AG04450 (cell line): ENCODE results near the gene ADAMTS5. TPM values are rescaled to one million over a fixed set of nuclear protein-coding genes. Genes with fewer than 3 reads are reported as not detected.

Experiments
- CTCF ChIA-PET: fragments of 300-600, 350-600 bp; formaldehyde crosslinking; extraction: SDS; loops from one replicate; lab custom pipeline; 2022; ENCODE audit warnings: antibody characterized with exemption, inconsistent platforms; lab: Charles Lee
- POLR2A ChIA-PET: fragments of 350-600 bp; formaldehyde crosslinking; extraction: SDS; loops from one replicate; lab custom pipeline; 2021; ENCODE audit warnings: antibody characterized with exemption, inconsistent platforms; lab: Yijun Ruan, JAX
- DNase-seq: peaks from one replicate; pipeline ENCODE4 v3.0.0-alpha.2; 2011; ENCODE audit warnings: low read depth, low spot score
- H3K27ac ChIP-seq: one replicate; pipeline ENCODE4 v1.5.1; 2012; ENCODE audit warnings: low read depth, low read length, control low read depth
- H3K27me3 ChIP-seq: one replicate; pipeline ENCODE4 v1.6.0; 2012; ENCODE audit warnings: low read length; ENCODE audit not compliant: control insufficient read depth, insufficient read depth
- H3K4me3 ChIP-seq: 2 replicates; pipeline ENCODE4 v1.5.1; 2011; ENCODE audit warnings: mild to moderate bottlenecking, low read depth, low read length, control low read depth
- H3K9me3 ChIP-seq: 2 replicates; pipeline ENCODE4 v1.5.1; 2012; ENCODE audit warnings: low read length; ENCODE audit not compliant: control insufficient read depth, insufficient read depth
- CTCF ChIP-seq: IDR thresholded peaks from 2 replicates; pipeline ENCODE4 v1.5.1; 2011; ENCODE audit warnings: low read depth, low read length, control low read depth, inconsistent platforms
- polyA plus RNA-seq: library from polyadenylated mRNA; depleted of rRNA; stranded (reverse); fragments of >200 nt; gene quantifications from 2 replicates; pipeline ENCODE4 v1.2.3, GENCODE V29; 2011

The ADAMTS5 gene
- polyA plus RNA-seq, 1 experiment = 4.1 TPM

- CTCF ChIA-PET = interaction anchor here (0.6 to 2.0 kb wide), 6 partner anchors 13 to 603 kb away, joined by 3 to 7 read pairs (median 4); no protein-coding TSS in a partner anchor
- POLR2A ChIA-PET = no interaction called here
- no peak for DNase-seq
- no peak overlapping the region for H3K27ac ChIP-seq
- no peak for TF ChIP-seq CTCF
- H3K9me3 ChIP-seq = no peaks in the 10 kb centered on the region; the same call in 1 of the 2 replicates
- H3K27me3 ChIP-seq = no peaks in the 10 kb centered on the region
- no peak overlapping the region for H3K4me3 ChIP-seq
Measured at GRCh38 chr21:26961698-26962097, 5.2 kb downstream of the ADAMTS5 start.

- Histone ChIP-seq H3K27ac (no peak overlapping the region), H3K4me3 (no peak overlapping the region), H3K9me3 (no peaks in the 10 kb centered on the region), H3K27me3 (no peaks in the 10 kb centered on the region)
- DNase-seq = no peak
- POLR2A ChIA-PET = no interaction called here
- CTCF ChIA-PET = no interaction called here
- no peak for TF ChIP-seq CTCF
Measured at GRCh38 chr21:26958788-26959187, 8.1 kb downstream of the ADAMTS5 start.

GRCh38 chr21:26956813-26957212 is 10.1 kb downstream of the ADAMTS5 start:
- CTCF ChIA-PET = no interaction called here
- POLR2A ChIA-PET = no interaction called here
- no peak for TF ChIP-seq CTCF
- Histone ChIP-seq H3K27me3 (no peaks in the 10 kb centered on the region), H3K27ac (no peak overlapping the region), H3K9me3 (no peaks in the 10 kb centered on the region), H3K4me3 (no peak overlapping the region)
- DNase-seq = no peak

GRCh38 chr21:26956216-26956615 is 10.7 kb downstream of the ADAMTS5 start:
- TF ChIP-seq CTCF = no peak
- CTCF ChIA-PET = no interaction called here
- POLR2A ChIA-PET = no interaction called here
- H3K9me3 ChIP-seq = no peaks in the 10 kb centered on the region
- no peaks in the 10 kb centered on the region for H3K27me3 ChIP-seq
- DNase-seq = no peak
- no peak overlapping the region for H3K4me3 ChIP-seq
- no peak overlapping the region for H3K27ac ChIP-seq

- ChIA-PET POLR2A (no interaction called here), CTCF (no interaction called here)
- no peak for TF ChIP-seq CTCF
- no peak for DNase-seq
- Histone ChIP-seq H3K27ac (no peak overlapping the region), H3K27me3 (no peaks in the 10 kb centered on the region), H3K9me3 (no peaks in the 10 kb centered on the region), H3K4me3 (no peak overlapping the region)
Measured at GRCh38 chr21:26954662-26955121, 12.2 kb downstream of the ADAMTS5 start.
